ENCODE results near the gene RNF123.
"Not testable (repeated sequence)": the region's sequence is repeated elsewhere in the genome, so short reads cannot be mapped to it uniquely, and the experiment has no call there.

- TF ChIP-seq CTCF (IDR thresholded peaks at IDR 0.05); SIN3A (IDR thresholded peaks at IDR 0.05; ENCODE audit: borderline replicate concordance, insufficient read depth, low read depth, low read length); POLR2AphosphoS5 (IDR thresholded peaks at IDR 0.05; ENCODE audit: low read depth, low read length); REST (IDR thresholded peaks at IDR 0.05; ENCODE audit: insufficient read depth in 1 of 2, low read depth in 2 of 2, low read length in 1 of 2): not testable (repeated sequence)
Measured at GRCh38 chr3:49687424-49687795, 1.9 kb upstream of the RNF123 start.

Measured in Panc1 (cell line).